Heart left ventricle (tissue), 16 donors: ENCODE data around the gene SSBP4. TPM values are rescaled to one million over a fixed set of nuclear protein-coding genes. Genes with fewer than 3 reads are reported as not detected.

ENCODE experiments used
- ATAC-seq, 4 donors: fragments of 200-7000 bp; cut with Tn5 transposase; one replicate each; pipeline ENCODE4 v1.9.1; 2020 to 2022; ENCODE audit warnings: moderate library complexity in 4 of 4, mild to moderate bottlenecking in 3 of 4, moderate number of reproducible peaks in 1 of 4
- DNase-seq, 5 donors: peaks; one replicate each; pipeline ENCODE4 v3.0.0-alpha.2; 2020
- H3K27ac ChIP-seq, 12 donors: fragments of 200-600 bp; sonication (generic) in 4 of 12; one replicate each; pipeline versions ENCODE4 v1.5.0 to v1.8.0; 2016 to 2022; ENCODE audit warnings: mild to moderate bottlenecking in 2 of 12
- H3K27me3 ChIP-seq, 9 donors: fragments of 200-600 bp; sonication (generic) in 2 of 9; one replicate each; pipeline versions ENCODE4 v1.5.1 to v1.8.0; 2016 to 2022; ENCODE audit warnings: mild to moderate bottlenecking in 3 of 9
- H3K36me3 ChIP-seq, 9 donors: fragments of 200-600 bp; sonication (generic) in 2 of 9; one replicate each; pipeline versions ENCODE4 v1.5.0 to v1.8.0; 2018 to 2022; ENCODE audit warnings: mild to moderate bottlenecking in 2 of 9
- H3K4me1 ChIP-seq, 12 donors: fragments of 200-600 bp; sonication (generic) in 4 of 12; one replicate each; pipeline versions ENCODE4 v1.5.0 to v1.8.0; 2016 to 2022; ENCODE audit warnings: mild to moderate bottlenecking in 3 of 12
- H3K4me3 ChIP-seq, 12 donors: fragments of 200-600 bp; sonication (generic) in 4 of 12; one replicate each; pipeline versions ENCODE4 v1.5.0 to v1.8.0; 2017 to 2022; ENCODE audit warnings: mild to moderate bottlenecking in 9 of 12, moderate library complexity in 4 of 12
- H3K9me3 ChIP-seq, 12 donors: fragments of 200-600 bp; sonication (generic) in 4 of 12; one replicate each; pipeline versions ENCODE4 v1.5.0 to v1.8.0; 2016 to 2022; ENCODE audit warnings: mild to moderate bottlenecking in 1 of 12
- CTCF ChIP-seq, 12 donors: fragments of 200-600 bp; sonication (generic) in 4 of 12; IDR thresholded peaks; one replicate each; pipeline versions ENCODE4 v1.5.0 to v1.8.0; 2018 to 2022; ENCODE audit warnings: antibody characterized with exemption in 12 of 12, mild to moderate bottlenecking in 5 of 12
- POLR2A ChIP-seq, 2 donors: fragments of 450-650 bp; IDR thresholded peaks; one replicate each; pipeline ENCODE4 v1.6.1; 2017; ENCODE audit warnings: antibody characterized with exemption in 2 of 2, mild to moderate bottlenecking in 2 of 2, moderate library complexity in 2 of 2
- WGBS, 4 donors: extraction: QIAGEN DNeasy Blood & Tissue Kit in 2 of 4; methylation state at CpG; one replicate each; pipeline versions ENCODE4 v1.1.5 to v1.1.7; 2013 to 2018; 5-methylcytosine and 5-hydroxymethylcytosine counted together
- intact Hi-C, 10 donors: fragments of 100-400 bp; cut with DNase I; formaldehyde crosslinking; loops; one replicate each; pipeline versions ENCODE4 v1.11.1 to v1.14.2; 2022
- polyA plus RNA-seq, 2 donors: library from polyadenylated mRNA; stranded (reverse); fragments of 200-250 nt; gene quantifications; one replicate each; pipeline ENCODE4 v1.2.3, GENCODE V29; 2013
- total RNA-seq, 9 donors: library from RNA; depleted of rRNA in 2 of 9; stranded (reverse); fragments of >200 nt in 2 of 9; fragmentation: NEBNext Ultra II Directional in 3 of 9; extraction: Animal tissue kit (Norgen Biotek cat#: 25700) in 3 of 9; gene quantifications; one replicate each; pipeline versions ENCODE4 v1.1.0 to v1.2.4, GENCODE V29; 2016 to 2023
- donor health status: ischemic (EF 13 %, LVEDD 7.1; RV severe dilation, severe dysfunction).
- donor health status: healthy with polysubstance abuse.
- donor health status: DM: no; HTN: yes; CAD: no.
- donor health status: DM: no; HTN: no; CAD: no.
- donor health status: ischemic (EF 25% LVEDD 6.9; RV normal size, moderate dysfunction).
- donor health status: ischemic (EF 25% LVEDD 5.7; RV mildly dilated, moderate dysfunction).
- donor health status: healthy.
- donor health status: DM: yes; HTN: yes; CAD: no.
- donor health status: ischemic (EF 35%, LVEDD 5.7; RV mildly dilated, moderate dysfunction).
- donor health status: nonischemic (EF 11% LVEDD 7.7; RV severe dilation, severe dysfunction).
- donor health status: DM: yes; HTN: yes; CAD: no.
- donor health status: PGD.
- donor health status: ischemic (EF 29% LVEDD 5.4; RV normal size, mild dysfunction).
- donor health status: nonischemic (EF 23%, LVEDD 6.1; RV moderate dilation, normal function).

The SSBP4 gene
- total and polyA plus RNA-seq, 11 donors = 23.5 to 89.8 (median 29.4) TPM

DNA sequence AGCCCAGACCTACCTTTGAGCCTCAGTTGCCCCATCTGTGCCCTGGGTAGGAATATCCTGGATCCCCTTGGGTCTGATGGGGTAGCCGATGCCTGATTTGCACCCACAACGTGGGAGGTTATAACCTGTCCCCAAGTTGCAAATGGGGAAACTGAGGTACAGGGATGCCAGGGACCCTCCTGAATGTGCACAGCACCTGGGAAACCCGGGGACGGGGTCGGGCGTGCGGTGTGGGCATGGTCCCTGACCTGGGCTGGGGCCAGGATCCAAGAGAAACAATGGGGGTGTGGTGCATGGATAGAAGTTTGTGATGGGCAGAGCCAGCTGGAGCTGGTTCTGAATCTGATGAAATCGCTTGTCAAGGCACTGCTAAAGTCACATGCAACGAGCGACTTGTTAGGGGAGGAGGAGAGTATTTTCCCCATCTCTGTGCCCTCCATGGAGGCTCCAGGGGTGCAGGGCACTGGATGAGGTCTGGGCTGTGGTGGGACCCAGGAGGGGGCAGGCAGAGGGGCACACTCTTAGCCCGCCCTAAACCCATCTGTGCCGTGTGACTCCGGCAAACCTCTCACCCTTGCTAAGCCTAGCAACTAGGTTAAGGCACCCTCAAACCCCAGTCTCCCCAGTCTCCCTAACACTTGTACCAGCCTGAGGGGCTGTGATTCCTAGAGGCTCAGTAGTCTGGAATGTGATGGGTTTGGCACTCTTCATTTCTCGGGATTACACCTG is 32.5 kb upstream of the SSBP4 start:
- WGBS, 4 donors = 82 to 94% (median 87%) methylated on average over 12 to 14 of the region's 14 CpGs
- Histone ChIP-seq H3K9me3 (peaks cover 0 to 4% (median 0%) of the 10 kb centered on the region in 12 donors), H3K27me3 (no peaks in the 10 kb centered on the region), H3K4me3 (peak overlapping the region in 8 of 12 donors; percentile 9 to 59 (median 28)), H3K27ac (peak overlapping the region in 1 of 12 donors; percentile 86), H3K36me3 (peaks cover 0 to 24% (median 0%) of the 10 kb centered on the region in 9 donors), H3K4me1 (peaks cover 0 to 39% (median 15%) of the 10 kb centered on the region in 12 donors)
- ATAC-seq = no peak
- TF ChIP-seq POLR2A (IDR thresholded peaks at IDR 0.05) (no peak), CTCF (IDR thresholded peaks at IDR 0.05) (no peak)
- no peak for DNase-seq
- intact Hi-C loops = loop anchor here in 2 of 10 donors (5.0 to 10.0 kb wide), 2 partner anchors 34 to 112 kb away; partner anchors contain the start of gene IQCN (in 1 of the 2)

- Histone ChIP-seq H3K27ac (peak overlapping the region in 11 of 12 donors; percentile 10 to 86 (median 30)), H3K9me3 (peaks cover 0 to 4% (median 0%) of the 10 kb centered on the region in 12 donors), H3K4me3 (peak overlapping the region in 11 of 12 donors; percentile 3 to 59 (median 43)), H3K27me3 (no peaks in the 10 kb centered on the region), H3K36me3 (peaks cover 0 to 28% (median 0%) of the 10 kb centered on the region in 9 donors), H3K4me1 (peaks cover 0 to 44% (median 15%) of the 10 kb centered on the region in 12 donors)
- TF ChIP-seq POLR2A (IDR thresholded peaks at IDR 0.05) (no peak), CTCF (IDR thresholded peaks at IDR 0.05) (peak; percentile 99 to 100 (median 100))
- DNase-seq = peak; percentile 84 to 93 (median 86)
- 1 to 8% (median 7%) methylated on average over 43 to 86 of the region's 86 CpGs for WGBS, 4 donors
- ATAC-seq = peak; percentile 64 to 94 (median 88)
- intact Hi-C loops = loop anchor here in 4 of 10 donors (1.0 to 10.0 kb wide), 4 partner anchors 22 to 114 kb away; partner anchors contain the start of gene IQCN (in 1 of the 4)
Measured at GRCh38 chr19:18388100-18388959, 30.9 kb upstream of the SSBP4 start.

DNA sequence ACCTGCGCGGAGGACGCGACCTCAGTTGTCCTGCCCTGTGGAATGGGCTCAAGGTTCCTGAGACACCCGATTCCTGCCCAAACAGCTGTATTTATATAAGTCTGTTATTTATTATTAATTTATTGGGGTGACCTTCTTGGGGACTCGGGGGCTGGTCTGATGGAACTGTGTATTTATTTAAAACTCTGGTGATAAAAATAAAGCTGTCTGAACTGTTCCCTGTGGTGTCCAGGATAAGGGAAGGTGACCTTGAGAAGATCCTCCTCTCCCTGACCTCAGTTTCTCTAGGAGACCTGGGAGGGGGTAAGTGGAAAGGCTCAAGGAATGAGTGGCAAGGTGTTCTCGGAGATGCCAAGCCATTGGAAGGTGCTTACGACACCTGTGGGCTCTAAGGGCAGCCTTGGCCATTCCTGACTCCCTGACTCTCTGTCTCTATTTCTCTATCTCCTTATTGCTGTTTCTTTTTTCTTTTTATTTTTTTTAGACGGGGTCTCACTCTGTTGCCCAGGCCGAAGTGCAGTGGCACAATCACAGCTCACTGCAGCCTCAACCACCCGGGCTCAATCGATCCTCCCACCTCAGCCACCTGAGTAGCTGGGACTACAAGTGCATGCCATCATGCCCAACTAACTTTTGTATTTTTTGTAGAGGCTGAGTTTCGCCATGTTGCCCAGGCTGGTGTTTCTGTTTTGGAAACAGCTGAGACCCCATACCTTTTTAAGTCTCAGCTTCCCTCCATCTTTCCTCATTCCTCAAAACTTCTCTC is 30.1 kb upstream of the SSBP4 start:
- 83 to 84% (median 84%) methylated on average over 12 to 13 of the region's 13 CpGs for WGBS, 4 donors
- Histone ChIP-seq H3K4me1 (peaks cover 0 to 44% (median 15%) of the 10 kb centered on the region in 12 donors), H3K4me3 (peak overlapping the region in 9 of 12 donors; percentile 38 to 59 (median 45)), H3K27me3 (no peaks in the 10 kb centered on the region), H3K9me3 (peaks cover 0 to 4% (median 0%) of the 10 kb centered on the region in 12 donors), H3K36me3 (peaks cover 0 to 28% (median 0%) of the 10 kb centered on the region in 9 donors), H3K27ac (peak overlapping the region in 3 of 12 donors; percentile 22 to 86 (median 63))
- TF ChIP-seq POLR2A (IDR thresholded peaks at IDR 0.05) (no peak), CTCF (IDR thresholded peaks at IDR 0.05) (no peak)
- DNase-seq = no peak
- ATAC-seq = no peak
- intact Hi-C loops = loop anchor here in 4 of 10 donors (1.0 to 10.0 kb wide), 4 partner anchors 21 to 114 kb away; partner anchors contain the start of gene IQCN (in 1 of the 4)
